HCT116 (cell line): ENCODE results near the gene TMEM256. TPM values are rescaled to one million over a fixed set of nuclear protein-coding genes. Genes with fewer than 3 reads are reported as not detected.

ENCODE experiments used
- ATAC-seq: fragments of 200-7000 bp; cut with Tn5 transposase; 2 replicates; pipeline ENCODE4 v1.9.1; 2020; ENCODE audit warnings: mild to moderate bottlenecking, moderate library complexity
- BruUV-seq: library from RNA; stranded (reverse); fragments of 400-500 nt; replicated peaks from 2 replicates; lab custom pipeline; 2021; lab: Mats Ljungman, UMichigan
- CTCF ChIA-PET: fragments of 300-600 bp; sonication (Branson Sonifier 250); formaldehyde crosslinking; loops from one replicate; lab custom pipeline; 2021; ENCODE audit warnings: antibody characterized with exemption; lab: Charles Lee
- POLR2A ChIA-PET: fragments of 300-600, 350-600 bp; sonication (Branson Sonifier 250); formaldehyde crosslinking; loops from one replicate; lab custom pipeline; 2021; ENCODE audit warnings: antibody characterized with exemption; lab: Charles Lee
- RAD21 ChIA-PET, 2 experiments: fragments of 300-600 bp; sonication (Branson Sonifier 250); formaldehyde crosslinking; loops; one replicate each; lab custom pipeline; 2023; ENCODE audit warnings: low total read pairs in 2 of 2; ENCODE audit not compliant: uncharacterized antibody in 2 of 2, unreplicated experiment in 2 of 2, low non-redundant PET in 1 of 2; lab: Charles Lee
- DNase-seq: peaks from one replicate; pipeline ENCODE4 v3.0.0-alpha.2; 2010; ENCODE audit warnings: low read depth, low spot score
- H2AFZ ChIP-seq: fragments of 200-600 bp; shearing (Covaris generic), sonication (generic); 2 replicates; pipeline ENCODE4 v1.6.1; 2017; ENCODE audit warnings: low read depth, mixed run types, mixed read lengths, antibody characterized with exemption, low read length; ENCODE audit not compliant: poor library complexity, severe bottlenecking
- H3K27ac ChIP-seq: 2 replicates; pipeline ENCODE4 v1.5.1; 2012; ENCODE audit warnings: low read depth, low read length
- H3K27me3 ChIP-seq: fragments of 200-600 bp; sonication (generic); 2 replicates; pipeline ENCODE4 v1.6.1; 2016; ENCODE audit warnings: mixed run types, low read length, mixed read lengths; ENCODE audit not compliant: insufficient read depth
- H3K36me3 ChIP-seq, 2 experiments: fragments of 200-500 bp in 1 of 2; fragments of 200-600 bp in 1 of 2; sonication (Bioruptor generic) in 1 of 2; sonication (generic) in 1 of 2; 2 replicates each; pipeline versions ENCODE4 v1.5.1 to v1.6.1; 2014 to 2016; ENCODE audit warnings: low read length in 2 of 2, inconsistent platforms in 1 of 2, mixed read lengths in 1 of 2, mixed run types in 1 of 2; ENCODE audit not compliant: insufficient read depth in 2 of 2, control insufficient read depth in 1 of 2
- H3K4me1 ChIP-seq, 2 experiments: fragments of 200-600 bp in 1 of 2; sonication (generic) in 1 of 2; 2 replicates each; pipeline versions ENCODE4 v1.5.1 to v1.6.1; 2012 to 2017; ENCODE audit warnings: low read length in 2 of 2, inconsistent platforms in 1 of 2, mild to moderate bottlenecking in 1 of 2, mixed read lengths in 1 of 2, mixed run types in 1 of 2, moderate library complexity in 1 of 2; ENCODE audit not compliant: insufficient read depth in 2 of 2, control insufficient read depth in 1 of 2
- H3K4me2 ChIP-seq: fragments of 200-600 bp; sonication (generic); 2 replicates; pipeline ENCODE4 v1.6.1; 2017; ENCODE audit warnings: mixed run types, low read length, mixed read lengths
- H3K4me3 ChIP-seq, 2 experiments: fragments of 200-600 bp in 1 of 2; sonication (generic) in 1 of 2; replicated peaks in 1 of 2; 2 replicates each; pipeline ENCODE4 v1.5.1; 2011 to 2016; ENCODE audit warnings: low read length in 2 of 2, control low read depth in 1 of 2, low read depth in 1 of 2, mild to moderate bottlenecking in 1 of 2, mixed read lengths in 1 of 2, mixed run types in 1 of 2
- H3K79me2 ChIP-seq: fragments of 200-600 bp; sonication (generic); 2 replicates; pipeline ENCODE4 v1.6.1; 2017; ENCODE audit warnings: mild to moderate bottlenecking, mixed run types, low read length, moderate library complexity, mixed read lengths; ENCODE audit not compliant: insufficient read depth
- H3K9ac ChIP-seq: fragments of 200-600 bp; sonication (generic); 2 replicates; pipeline ENCODE4 v1.6.1; 2016; ENCODE audit warnings: low read length, mixed read lengths
- H3K9me2 ChIP-seq: fragments of 200-600 bp; sonication (generic), shearing (Covaris generic); 2 replicates; pipeline ENCODE4 v1.6.1; 2017; ENCODE audit warnings: mixed run types, mild to moderate bottlenecking, moderate library complexity; ENCODE audit not compliant: insufficient read depth
- H3K9me3 ChIP-seq, 2 experiments: fragments of 200-500 bp in 1 of 2; fragments of 200-600 bp in 1 of 2; sonication (Bioruptor generic) in 1 of 2; sonication (generic) in 1 of 2; 2 replicates each; pipeline ENCODE4 v1.6.1; 2014 to 2017; ENCODE audit warnings: low read length in 2 of 2, mixed read lengths in 2 of 2, inconsistent platforms in 1 of 2, low read depth in 1 of 2, mild to moderate bottlenecking in 1 of 2, mixed run types in 1 of 2, moderate library complexity in 1 of 2; ENCODE audit not compliant: control insufficient read depth in 1 of 2, insufficient read depth in 1 of 2
- H4K20me1 ChIP-seq: fragments of 200-600 bp; sonication (generic), shearing (Covaris generic); 2 replicates; pipeline ENCODE4 v1.6.1; 2017; ENCODE audit warnings: mixed run types, mild to moderate bottlenecking, moderate library complexity; ENCODE audit not compliant: insufficient read depth
- CEBPB ChIP-seq: IDR thresholded peaks from 2 replicates; pipeline ENCODE4 v1.6.1; 2012; ENCODE audit warnings: low read depth
- EGR1 ChIP-seq: IDR thresholded peaks from 2 replicates; pipeline ENCODE4 v1.6.1; 2012; ENCODE audit warnings: low read depth
- EZH2phosphoT487 ChIP-seq: fragments of 200-600 bp; IDR thresholded peaks from 2 replicates; pipeline ENCODE4 v1.6.1; 2018; ENCODE audit warnings: antibody characterized with exemption, borderline replicate concordance
- JUND ChIP-seq: IDR thresholded peaks from 2 replicates; pipeline ENCODE4 v1.6.1; 2012
- POLR2AphosphoS5 ChIP-seq: IDR thresholded peaks from 2 replicates; pipeline ENCODE4 v1.6.1; 2011; ENCODE audit warnings: mild to moderate bottlenecking, low read depth, low read length, moderate library complexity
- REST ChIP-seq: IDR thresholded peaks from 2 replicates; pipeline ENCODE4 v1.6.1; 2012; ENCODE audit warnings: low read depth
- SRF ChIP-seq: IDR thresholded peaks from 2 replicates; pipeline ENCODE4 v1.6.1; 2012; ENCODE audit warnings: low read depth
- TCF7L2 ChIP-seq: IDR thresholded peaks from 2 replicates; pipeline ENCODE4 v1.7.0; 2011; ENCODE audit warnings: borderline replicate concordance, inconsistent platforms; ENCODE audit not compliant: insufficient read depth, insufficient read length; ENCODE audit errors: extremely low read depth
- ZBTB33 ChIP-seq: IDR thresholded peaks from 2 replicates; pipeline ENCODE4 v1.6.1; 2011; ENCODE audit warnings: mild to moderate bottlenecking, low read length, moderate library complexity; ENCODE audit not compliant: insufficient replicate concordance; ENCODE audit errors: extremely low read depth
- ZFX ChIP-seq: fragments of 450-650 bp; IDR thresholded peaks from 2 replicates; pipeline ENCODE4 v1.6.1; 2017
- ZNF274 ChIP-seq: fragments of 200-500 bp; sonication (Bioruptor generic); IDR thresholded peaks from 2 replicates; pipeline ENCODE4 v1.6.1; 2014; ENCODE audit warnings: mild to moderate bottlenecking, low read depth, low read length, inconsistent platforms
- intact Hi-C: fragments of 100-400 bp; cut with micrococcal nuclease; formaldehyde crosslinking; loops from 2 replicates; pipeline ENCODE4 v1.10.0; 2022
- total RNA-seq: library from RNA; stranded (reverse); gene quantifications from one replicate; pipeline ENCODE4 v1.2.1, GENCODE V29; 2021; ENCODE audit not compliant: unreplicated experiment

The TMEM256 gene
- total RNA-seq, 1 experiment from 2014 or later = 110 TPM

GRCh38 chr17:7409716-7410115 is 5.8 kb upstream of the TMEM256 start:
- DNase-seq (no peak), ATAC-seq (no peak)
- Histone ChIP-seq H3K9me2 (no peaks in the 10 kb centered on the region), H3K79me2 (peaks cover 2% of the 10 kb centered on the region; the same call in 1 of the 2 replicates), H4K20me1 (no peaks in the 10 kb centered on the region), H3K27ac (no peak overlapping the region), H3K9me3 (no peaks in the 10 kb centered on the region), H3K36me3 (peaks cover 0 to 6% of the 10 kb centered on the region in 2 experiments; a peak in 1 of 4 replicates), H3K4me1 (peaks cover 8 to 17% of the 10 kb centered on the region in 2 experiments; a peak in 3 of 4 replicates), H3K9ac (no peak overlapping the region), H2AFZ (no peak overlapping the region), H3K4me3 (no peak overlapping the region), H3K4me2 (no peak overlapping the region), H3K27me3 (no peaks in the 10 kb centered on the region)
- intact Hi-C loops = no loop called here
- no TSS peak for BruUV-seq
- CTCF ChIA-PET = no interaction called here
- POLR2A ChIA-PET = no interaction called here
- RAD21 ChIA-PET = no interaction called here
- TF ChIP-seq ZNF274 (no peak), TCF7L2 (no peak), CEBPB (no peak), POLR2AphosphoS5 (no peak), ZFX (no peak), SRF (no peak), JUND (no peak), EGR1 (no peak), EZH2phosphoT487 (no peak), REST (no peak), ZBTB33 (no peak)
